ENCODE data around the gene RANGRF.

DNA sequence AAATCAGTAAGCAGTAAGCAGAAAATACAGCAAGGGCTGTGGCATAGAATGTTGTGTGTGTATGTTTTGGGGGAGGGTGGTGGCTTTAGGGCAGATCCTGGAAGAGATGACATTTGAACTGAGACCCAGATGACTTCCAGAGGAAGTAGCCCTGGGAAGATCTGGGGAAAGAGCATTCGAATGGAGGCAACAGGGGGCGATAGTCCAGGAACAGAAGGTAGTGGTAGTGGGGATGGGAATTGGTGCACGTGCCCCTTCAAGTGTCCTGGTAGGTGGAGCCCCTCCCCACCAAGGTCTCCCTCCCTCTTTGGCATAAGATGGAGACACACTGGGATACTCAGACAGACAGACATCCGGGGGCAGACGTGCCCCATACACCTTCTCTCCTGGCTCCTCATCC lies 35.7 kb downstream of the RANGRF start:
- TF ChIP-seq FOSL1 (tag; conservative IDR thresholded peaks at IDR 0.05) (no peak), MEF2A (IDR thresholded peaks at IDR 0.05; ENCODE audit: control insufficient read depth, low read depth, low read length) (no peak), STAG1 (CRISPR knock-in tag; IDR thresholded peaks at IDR 0.05; ENCODE audit: borderline replicate concordance) (no peak), ZFX (CRISPR knock-in tag; IDR thresholded peaks at IDR 0.05) (no peak), ERF (CRISPR knock-in tag; IDR thresholded peaks at IDR 0.05) (no peak), JUNB (CRISPR knock-in tag; conservative IDR thresholded peaks at IDR 0.05) (no peak)
- TF ChIP-seq, protein P1, sequence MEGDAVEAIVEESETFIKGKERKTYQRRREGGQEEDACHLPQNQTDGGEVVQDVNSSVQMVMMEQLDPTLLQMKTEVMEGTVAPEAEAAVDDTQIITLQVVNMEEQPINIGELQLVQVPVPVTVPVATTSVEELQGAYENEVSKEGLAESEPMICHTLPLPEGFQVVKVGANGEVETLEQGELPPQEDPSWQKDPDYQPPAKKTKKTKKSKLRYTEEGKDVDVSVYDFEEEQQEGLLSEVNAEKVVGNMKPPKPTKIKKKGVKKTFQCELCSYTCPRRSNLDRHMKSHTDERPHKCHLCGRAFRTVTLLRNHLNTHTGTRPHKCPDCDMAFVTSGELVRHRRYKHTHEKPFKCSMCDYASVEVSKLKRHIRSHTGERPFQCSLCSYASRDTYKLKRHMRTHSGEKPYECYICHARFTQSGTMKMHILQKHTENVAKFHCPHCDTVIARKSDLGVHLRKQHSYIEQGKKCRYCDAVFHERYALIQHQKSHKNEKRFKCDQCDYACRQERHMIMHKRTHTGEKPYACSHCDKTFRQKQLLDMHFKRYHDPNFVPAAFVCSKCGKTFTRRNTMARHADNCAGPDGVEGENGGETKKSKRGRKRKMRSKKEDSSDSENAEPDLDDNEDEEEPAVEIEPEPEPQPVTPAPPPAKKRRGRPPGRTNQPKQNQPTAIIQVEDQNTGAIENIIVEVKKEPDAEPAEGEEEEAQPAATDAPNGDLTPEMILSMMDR (IDR thresholded peaks at IDR 0.05 in 2 of 3, conservative IDR thresholded peaks at IDR 0.05 in 1 of 3; ENCODE audit: insufficient read depth in 2 of 3, low read depth in 1 of 3, low read length in 3 of 3): peak in 2 of 3 experiments; percentile 11 to 29; a peak in 1 of 6 replicates

Measured in K562 (cell line).